GM12878 (cell line): ENCODE measurements around the gene CLDN17. TPM values are rescaled to one million over a fixed set of nuclear protein-coding genes. Genes with fewer than 3 reads are reported as not detected.

Experiments used
- ATAC-seq: fragments of 200-7000 bp; cut with Tn5 transposase; 3 replicates; pipeline ENCODE4 v1.9.1; 2020; ENCODE audit warnings: mild to moderate bottlenecking, moderate library complexity
- BruUV-seq: library from RNA; stranded (reverse); fragments of 400-500 nt; replicated peaks from 2 replicates; lab custom pipeline; 2021; lab: Mats Ljungman, UMichigan
- CTCF ChIA-PET: fragments of 300-600 bp; sonication (Branson Sonifier 250); formaldehyde crosslinking; extraction: SDS; loops from one replicate; lab custom pipeline; 2021; ENCODE audit warnings: inconsistent platforms; lab: Yijun Ruan, JAX
- POLR2A ChIA-PET: fragments of 350-600 bp; formaldehyde crosslinking; extraction: SDS; loops from one replicate; lab custom pipeline; 2021; ENCODE audit warnings: inconsistent platforms; lab: Charles Lee
- RAD21 ChIA-PET: fragments of 300-600 bp; sonication (Branson Sonifier 250); formaldehyde crosslinking; loops from one replicate; lab custom pipeline; 2023; ENCODE audit warnings: antibody characterized with exemption; ENCODE audit not compliant: unreplicated experiment; lab: Charles Lee
- SMC1A ChIA-PET: fragments of 300-600 bp; sonication (Branson Sonifier 250); formaldehyde crosslinking; loops from one replicate; lab custom pipeline; 2023; ENCODE audit not compliant: unreplicated experiment, uncharacterized antibody; lab: Charles Lee
- DNase-seq: peaks from one replicate; pipeline ENCODE4 v3.0.0-alpha.2; 2011; ENCODE audit warnings: low read depth, low spot score
- FAIRE-seq: peaks from 3 replicates; lab custom pipeline; 2011; peaks lifted over from hg19 to GRCh38; lab: Jason Lieb, UNC
- H2AFZ ChIP-seq: 2 replicates; pipeline ENCODE4 v1.6.0; 2011; ENCODE audit warnings: low read depth, low read length, control low read depth; ENCODE audit not compliant: control insufficient read depth
- H3K27ac ChIP-seq: 2 replicates; pipeline ENCODE4 v1.5.1; 2011; ENCODE audit warnings: control low read depth; ENCODE audit not compliant: control insufficient read depth, insufficient read depth
- H3K27me3 ChIP-seq, 2 experiments: replicated peaks in 1 of 2; 2 replicates each; pipeline versions ENCODE4 v1.6.0 to v1.6.1; 2011; ENCODE audit warnings: low read length in 1 of 2; ENCODE audit not compliant: control insufficient read depth in 2 of 2, insufficient read depth in 2 of 2
- H3K36me3 ChIP-seq, 2 experiments: 2 replicates each; pipeline ENCODE4 v1.5.1; 2011; ENCODE audit warnings: low read length in 1 of 2; ENCODE audit not compliant: control insufficient read depth in 2 of 2, insufficient read depth in 2 of 2
- H3K4me1 ChIP-seq: 2 replicates; pipeline ENCODE4 v1.6.1; 2011; ENCODE audit warnings: mild to moderate bottlenecking, low read length, moderate library complexity, mixed read lengths; ENCODE audit not compliant: control insufficient read depth, insufficient read depth
- H3K4me2 ChIP-seq: 2 replicates; pipeline ENCODE4 v1.6.0; 2011; ENCODE audit warnings: control low read depth; ENCODE audit not compliant: control insufficient read depth, insufficient read depth
- H3K4me3 ChIP-seq: fragments of 200-600 bp; sonication (generic); 2 replicates; pipeline ENCODE4 v1.5.1; 2016
- H3K79me2 ChIP-seq: 2 replicates; pipeline ENCODE4 v1.6.0; 2011; ENCODE audit warnings: low read length; ENCODE audit not compliant: control insufficient read depth, insufficient read depth
- H3K9ac ChIP-seq: 2 replicates; pipeline ENCODE4 v1.8.0; 2011; ENCODE audit warnings: low read length, control low read depth, mixed read lengths; ENCODE audit not compliant: control insufficient read depth, insufficient read depth
- H3K9me3 ChIP-seq: replicated peaks from 3 replicates; pipeline ENCODE4 v1.5.1; 2011; ENCODE audit warnings: mild to moderate bottlenecking, low read length; ENCODE audit not compliant: control insufficient read depth, insufficient read depth
- H4K20me1 ChIP-seq: 2 replicates; pipeline ENCODE4 v1.6.0; 2011; ENCODE audit not compliant: control insufficient read depth, insufficient read depth
- ATF7 ChIP-seq: fragments of 450-650 bp; IDR thresholded peaks from 2 replicates; pipeline ENCODE4 v1.6.1; 2016; ENCODE audit warnings: low read depth, mild to moderate bottlenecking
- CBX3 ChIP-seq: fragments of 200-600 bp; sonication (generic); IDR thresholded peaks from 2 replicates; pipeline ENCODE4 v1.6.1; 2016; ENCODE audit warnings: low read depth, borderline replicate concordance
- E4F1 ChIP-seq: fragments of 450-650 bp; IDR thresholded peaks from 2 replicates; pipeline ENCODE4 v1.6.1; 2018; ENCODE audit warnings: borderline replicate concordance, mild to moderate bottlenecking; ENCODE audit not compliant: partially characterized antibody
- HDGF ChIP-seq: fragments of 450-650 bp; IDR thresholded peaks from 2 replicates; pipeline ENCODE4 v1.6.1; 2016; ENCODE audit warnings: antibody characterized with exemption
- IKZF2 ChIP-seq, 2 experiments: fragments of 450-650 bp; IDR thresholded peaks; 2 replicates each; pipeline ENCODE4 v1.6.1; 2017; ENCODE audit warnings: mild to moderate bottlenecking in 2 of 2, moderate library complexity in 2 of 2
- KLF5 ChIP-seq: fragments of 450-650 bp; IDR thresholded peaks from 2 replicates; pipeline ENCODE4 v1.6.1; 2014; ENCODE audit warnings: mild to moderate bottlenecking; ENCODE audit not compliant: partially characterized antibody
- RUNX3 ChIP-seq: IDR thresholded peaks from 2 replicates; pipeline ENCODE4 v1.6.1; 2012; ENCODE audit warnings: low read length, inconsistent platforms
- SMAD5 ChIP-seq: IDR thresholded peaks from 2 replicates; pipeline ENCODE4 v1.6.1; 2016; ENCODE audit warnings: antibody characterized with exemption, low read depth
- WGBS: methylation state at CpG from one replicate; pipeline ENCODE4 v1.1.6; 2016; ENCODE audit warnings: low lambda C conversion rate; ENCODE audit not compliant: insufficient replicate concordance, insufficient coverage; ENCODE audit errors: missing lambda C conversion rate; 5-methylcytosine and 5-hydroxymethylcytosine counted together
- in situ Hi-C: fragments of 300-500 bp; cut with MboI; formaldehyde crosslinking; loops from 9 replicates; pipeline ENCODE4 v1.14.3; 2018; ENCODE audit warnings: mixed read lengths
- intact Hi-C: fragments of 100-400 bp; cut with micrococcal nuclease; formaldehyde crosslinking; loops from one replicate; pipeline ENCODE4 v1.14.2; 2022; ENCODE audit not compliant: unreplicated experiment
- polyA plus RNA-seq, 11 experiments: library from polyadenylated mRNA; depleted of rRNA in 4 of 11; unstranded in 6 of 11; stranded (reverse) in 5 of 11; fragments of >200 nt; fragmentation: Nextera tagmentation in 4 of 11; fragmentation: Illumina TruSeq in 1 of 11; extraction: Ambion mirVana in 4 of 11; extraction: Trizol in 1 of 11; gene quantifications; 1 replicate in 1 of 11; 2 replicates in 10 of 11; pipeline versions ENCODE4 v1.2.1 to v1.2.3, GENCODE V29; 2011 to 2016; ENCODE audit warnings: inconsistent platforms in 2 of 11, missing spikeins in 2 of 11, low read depth in 1 of 11
- total RNA-seq, 4 experiments: library from RNA; depleted of rRNA in 3 of 4; stranded (reverse); fragments of >200 nt in 3 of 4; fragmentation: Illumina TruSeq in 1 of 4; extraction: Trizol in 1 of 4; gene quantifications; 2 replicates each; pipeline versions ENCODE4 v1.2.1 to v1.2.3, GENCODE V29; 2013 to 2021

CLDN17 gene
- total and polyA plus RNA-seq, 10 of the 15 experiments (the other 5 are each of a cell fraction or from before 2014, with no cell fraction given) = not detected

GRCh38 chr21:30148906-30149305 lies 17.7 kb downstream of the CLDN17 start:
- H2AFZ ChIP-seq = no peak overlapping the region
- H3K4me1 ChIP-seq = no peaks in the 10 kb centered on the region
- ChIA-PET CTCF (no interaction called here), SMC1A (no interaction called here), RAD21 (no interaction called here)
- no peak overlapping the region for H3K27ac ChIP-seq
- no peak for FAIRE-seq
- no peak overlapping the region for H3K4me3 ChIP-seq
- BruUV-seq = no TSS peak
- H3K79me2 ChIP-seq = no peaks in the 10 kb centered on the region
- WGBS = 0% methylated on average over 1 of the region's 1 CpG
- TF ChIP-seq CBX3 = no peak
- TF ChIP-seq, all 136 proteins: peak for 0
- ATAC-seq (no peak), DNase-seq (no peak)
- POLR2A ChIA-PET = no interaction called here
- intact Hi-C loops (no loop called here), in situ Hi-C loops (no loop called here)
- H3K27me3 ChIP-seq = no peaks in the 10 kb centered on the region
- H3K9ac ChIP-seq = no peak overlapping the region
- no peaks in the 10 kb centered on the region for H3K36me3 ChIP-seq
- no peaks in the 10 kb centered on the region for H3K9me3 ChIP-seq
- H4K20me1 ChIP-seq = no peaks in the 10 kb centered on the region
- no peak overlapping the region for H3K4me2 ChIP-seq

GRCh38 chr21:30146558-30147282 lies 19.9 kb downstream of the CLDN17 start:
- no peaks in the 10 kb centered on the region for H3K27me3 ChIP-seq
- no peak overlapping the region for H3K9ac ChIP-seq
- in situ Hi-C loops = no loop called here
- TF ChIP-seq HDGF (no peak), IKZF2 (IDR thresholded peaks at IDR 0.05) (no peak), ATF7 (no peak), SMAD5 (no peak), E4F1 (no peak), KLF5 (no peak), RUNX3 (no peak)
- ATAC-seq (no peak), FAIRE-seq (no peak), DNase-seq (no peak)
- ChIA-PET CTCF (no interaction called here), SMC1A (no interaction called here), RAD21 (no interaction called here), POLR2A (no interaction called here)
- no peak overlapping the region for H3K27ac ChIP-seq
- H3K79me2 ChIP-seq = no peaks in the 10 kb centered on the region
- intact Hi-C loops = no loop called here
- 42% methylated on average over 16 of the region's 16 CpGs for WGBS
- H3K4me3 ChIP-seq = no peak overlapping the region
- no peaks in the 10 kb centered on the region for H4K20me1 ChIP-seq
- H2AFZ ChIP-seq = no peak overlapping the region
- no peaks in the 10 kb centered on the region for H3K4me1 ChIP-seq
- no TSS peak for BruUV-seq
- no peaks in the 10 kb centered on the region for H3K36me3 ChIP-seq
- no peak overlapping the region for H3K4me2 ChIP-seq
- H3K9me3 ChIP-seq = no peaks in the 10 kb centered on the region
